Fibroblast of the aortic adventitia (primary cell): ENCODE measurements around the gene LYVE1. TPM values are rescaled to one million over a fixed set of nuclear protein-coding genes. Genes with fewer than 3 reads are reported as not detected.
"Not testable (repeated sequence)": the region's sequence is repeated elsewhere in the genome, so short reads cannot be mapped to it uniquely, and the experiment has no call there.

Experiments
- DNase-seq: peaks from one replicate; pipeline ENCODE4 v3.0.0-alpha.2; 2010; ENCODE audit warnings: low read depth
- H3K4me3 ChIP-seq: 2 replicates; pipeline ENCODE4 v1.5.1; 2011; ENCODE audit warnings: low read depth, mild to moderate bottlenecking, control low read depth, low read length, moderate library complexity
- CTCF ChIP-seq: IDR thresholded peaks from 2 replicates; pipeline ENCODE4 v1.5.1; 2011; ENCODE audit warnings: mild to moderate bottlenecking, low read length, control low read depth, inconsistent platforms; ENCODE audit not compliant: insufficient read depth
- total RNA-seq: library from RNA; depleted of rRNA; stranded (reverse); fragments of >200 nt; gene quantifications from 2 replicates; pipeline ENCODE4 v1.2.3, GENCODE V29; 2012; ENCODE audit warnings: low replicate concordance

LYVE1 gene
- total RNA-seq, 1 donor, result not detected

- DNase-seq, result no peak
- no peak overlapping the region for H3K4me3 ChIP-seq
- no peak for TF ChIP-seq CTCF
Observed at GRCh38 chr11:10602366-10602765, 33.9 kb upstream of the LYVE1 start.

GRCh38 chr11:10601837-10602236, 33.4 kb upstream of the LYVE1 start:
- no peak for DNase-seq
- TF ChIP-seq CTCF, result no peak
- H3K4me3 ChIP-seq, result no peak overlapping the region

- H3K4me3 ChIP-seq, result no peak overlapping the region
- no peak for DNase-seq
- no peak for TF ChIP-seq CTCF
Observed at GRCh38 chr11:10600570-10601248, 32.2 kb upstream of the LYVE1 start.

GRCh38 chr11:10599388-10600175, 31.1 kb upstream of the LYVE1 start:
- TF ChIP-seq CTCF, result no peak
- DNase-seq, result no peak
- H3K4me3 ChIP-seq, result no peak overlapping the region

- no peak for DNase-seq
- H3K4me3 ChIP-seq, result no peak overlapping the region
- TF ChIP-seq CTCF, result no peak
Observed at GRCh38 chr11:10598816-10599215, 30.4 kb upstream of the LYVE1 start.

- TF ChIP-seq CTCF, result no peak
- DNase-seq, result no peak
- H3K4me3 ChIP-seq, result no peak overlapping the region
Observed at GRCh38 chr11:10597877-10598351, 29.4 kb upstream of the LYVE1 start.

GRCh38 chr11:10595840-10596239, 27.4 kb upstream of the LYVE1 start:
- not testable (repeated sequence) for DNase-seq, H3K4me3 ChIP-seq
